Jurkat, Clone E6-1 (cell line): ENCODE data around the gene WDR54.
A peak's percentile ranks its signal among the peaks of the same experiment; 100 is the strongest.
"Not testable (repeated sequence)": the region's sequence is repeated elsewhere in the genome, so short reads cannot be mapped to it uniquely, and the experiment has no call there.

Experiments used
- DNase-seq: peaks from one replicate; pipeline ENCODE4 v3.0.0-alpha.2; 2011; ENCODE audit warnings: low read depth, low spot score
- H3K4me3 ChIP-seq: 2 replicates; pipeline ENCODE4 v1.5.1; 2011; ENCODE audit warnings: mild to moderate bottlenecking, low read length, control low read depth, moderate library complexity

Gene WDR54

GRCh38 chr2:74444498-74445318 is 23.2 kb downstream of the WDR54 start:
- no peak overlapping the region for H3K4me3 ChIP-seq
- no peak for DNase-seq

GRCh38 chr2:74447230-74447999 is 25.9 kb downstream of the WDR54 start:
- H3K4me3 ChIP-seq: no peak overlapping the region
- DNase-seq: no peak

GRCh38 chr2:74448771-74449170 is 27.2 kb downstream of the WDR54 start:
- no peak overlapping the region for H3K4me3 ChIP-seq
- DNase-seq: no peak

- no peak overlapping the region for H3K4me3 ChIP-seq
- no peak for DNase-seq
Observed at GRCh38 chr2:74450570-74451190, 29.1 kb downstream of the WDR54 start.

GRCh38 chr2:74454654-74455511 is 33.4 kb downstream of the WDR54 start, which contains the start of gene INO80B:
TSS of gene INO80B (plus strand) at chr2:74455087. CDS start at chr2:74455117, 30 bp downstream.
- peak; percentile 99 for DNase-seq
- peak within 1 kb of the TSS; percentile 63 for H3K4me3 ChIP-seq

- no peak for DNase-seq
Observed at GRCh38 chr2:74457129-74457548, 35.6 kb downstream of the WDR54 start.

GRCh38 chr2:74457549-74458131 is 36.1 kb downstream of the WDR54 start:
- H3K4me3 ChIP-seq: peak overlapping the region; percentile 84
- peak; percentile 67 for DNase-seq

More at GRCh38 chr2:74457129-74457548, 35.6 kb downstream of the WDR54 start:
- peak overlapping the region; percentile 84 for H3K4me3 ChIP-seq

GRCh38 chr2:74458132-74458937 is 36.8 kb downstream of the WDR54 start, which contains the start of gene WBP1:
TSS of gene WBP1 (plus strand) at chr2:74458438. CDS start at chr2:74458603, 165 bp downstream.
- peak within 1 kb of the TSS; percentile 84 for H3K4me3 ChIP-seq
- DNase-seq: peak; percentile 100

- peak overlapping the region; percentile 63 for H3K4me3 ChIP-seq
- no peak for DNase-seq
Observed at GRCh38 chr2:74458938-74459363, 37.4 kb downstream of the WDR54 start.

- DNase-seq: not testable (repeated sequence)
- H3K4me3 ChIP-seq: peak overlapping the region; percentile 63
Observed at GRCh38 chr2:74459503-74460118, 38.1 kb downstream of the WDR54 start.

GRCh38 chr2:74460187-74460586 is 38.7 kb downstream of the WDR54 start:
- not testable (repeated sequence) for DNase-seq, H3K4me3 ChIP-seq

GRCh38 chr2:74461187-74462053 is 39.9 kb downstream of the WDR54 start:
- no peak overlapping the region for H3K4me3 ChIP-seq

GRCh38 chr2:74462054-74462785 is 40.7 kb downstream of the WDR54 start:
- no peak for DNase-seq
- H3K4me3 ChIP-seq: no peak overlapping the region

More at GRCh38 chr2:74461187-74462053, 39.9 kb downstream of the WDR54 start:
- no peak for DNase-seq

GRCh38 chr2:74462786-74463105 is 41.2 kb downstream of the WDR54 start:
- no peak overlapping the region for H3K4me3 ChIP-seq
- DNase-seq: no peak

- H3K4me3 ChIP-seq: peak overlapping the region; percentile 77
- no peak for DNase-seq
Observed at GRCh38 chr2:74464406-74464805, 42.9 kb downstream of the WDR54 start.

GRCh38 chr2:74470742-74471141 is 49.2 kb downstream of the WDR54 start:
- not testable (repeated sequence) for DNase-seq, H3K4me3 ChIP-seq
